H1 (cell line): ENCODE measurements around the gene CDKN1A. TPM values are rescaled to one million over a fixed set of nuclear protein-coding genes. Genes with fewer than 3 reads are reported as not detected.

ENCODE experiments used
- CTCF ChIA-PET: fragments of 300-600 bp; sonication (Branson Sonifier 250); formaldehyde crosslinking; loops from one replicate; lab custom pipeline; 2021; ENCODE audit not compliant: partially characterized antibody; lab: Charles Lee
- POLR2A ChIA-PET: fragments of 300-600 bp; sonication (Branson Sonifier 250); formaldehyde crosslinking; loops from one replicate; lab custom pipeline; 2021; ENCODE audit warnings: inconsistent platforms; ENCODE audit not compliant: partially characterized antibody; lab: Charles Lee
- DNase-seq, 2 experiments: peaks; one replicate each; pipeline versions ENCODE4 v3.0.0 to v3.0.0-alpha.2; 2010 to 2022; ENCODE audit warnings: low spot score in 2 of 2, low read depth in 1 of 2, mixed read lengths in 1 of 2
- FAIRE-seq: peaks from 2 replicates; lab custom pipeline; 2011; peaks lifted over from hg19 to GRCh38; lab: Jason Lieb, UNC
- H2AFZ ChIP-seq: 2 replicates; pipeline ENCODE4 v1.8.1; 2012; ENCODE audit warnings: low read length, inconsistent platforms
- H2AK5ac ChIP-seq: 2 replicates; pipeline ENCODE4 v1.6.1; 2013; ENCODE audit warnings: low read depth, low read length
- H2BK120ac ChIP-seq: replicated peaks from 2 replicates; pipeline ENCODE3; 2013; ENCODE audit warnings: low read depth, low read length, inconsistent platforms
- H2BK12ac ChIP-seq: 2 replicates; pipeline ENCODE4 v1.6.1; 2013; ENCODE audit warnings: low read depth, low read length
- H2BK15ac ChIP-seq: 2 replicates; pipeline ENCODE4 v1.6.1; 2013; ENCODE audit warnings: low read length
- H2BK20ac ChIP-seq: 2 replicates; pipeline ENCODE4 v1.6.1; 2013; ENCODE audit warnings: low read length
- H2BK5ac ChIP-seq: 2 replicates; pipeline ENCODE4 v1.6.1; 2013; ENCODE audit warnings: low read depth, low read length
- H3K14ac ChIP-seq: 2 replicates; pipeline ENCODE4 v1.6.1; 2013; ENCODE audit warnings: inconsistent platforms; ENCODE audit not compliant: insufficient read length
- H3K18ac ChIP-seq: 2 replicates; pipeline ENCODE4 v1.6.1; 2013; ENCODE audit warnings: low read length; ENCODE audit errors: extremely low read depth
- H3K23ac ChIP-seq: 2 replicates; pipeline ENCODE4 v1.6.1; 2013; ENCODE audit warnings: inconsistent platforms; ENCODE audit not compliant: insufficient read length
- H3K23me2 ChIP-seq: 2 replicates; pipeline ENCODE4 v1.6.1; 2013; ENCODE audit warnings: low read depth, low read length
- H3K27ac ChIP-seq: 2 replicates; pipeline ENCODE4 v1.6.1; 2011; ENCODE audit warnings: low read depth, low read length, inconsistent platforms
- H3K27me3 ChIP-seq, 4 experiments: replicated peaks in 1 of 4; 1 replicate in 1 of 4; 2 replicates in 3 of 4; pipeline versions ENCODE4 v1.6.1 to v1.8.1; 2011 to 2013; ENCODE audit warnings: low read length in 3 of 4, mild to moderate bottlenecking in 3 of 4, inconsistent platforms in 2 of 4, mixed read lengths in 2 of 4, moderate library complexity in 1 of 4; ENCODE audit not compliant: control insufficient read depth in 3 of 4, insufficient read depth in 3 of 4; ENCODE audit errors: extremely low read depth in 1 of 4
- H3K36me3 ChIP-seq, 4 experiments: 2 replicates each; pipeline versions ENCODE4 v1.6.1 to v1.8.1; 2011 to 2013; ENCODE audit warnings: mild to moderate bottlenecking in 4 of 4, low read length in 3 of 4, moderate library complexity in 2 of 4, control low read depth in 1 of 4, inconsistent platforms in 1 of 4; ENCODE audit not compliant: insufficient read depth in 4 of 4, control insufficient read depth in 2 of 4
- H3K4ac ChIP-seq: replicated peaks from 2 replicates; pipeline ENCODE3; 2013; ENCODE audit warnings: low read length, low read depth, mixed read lengths, inconsistent platforms; ENCODE audit not compliant: insufficient read length
- H3K4me1 ChIP-seq, 4 experiments: replicated peaks in 1 of 4; 1 replicate in 1 of 4; 2 replicates in 3 of 4; pipeline versions ENCODE4 v1.6.1 to v1.8.1; 2011 to 2013; ENCODE audit warnings: low read length in 3 of 4, inconsistent platforms in 2 of 4, mixed read lengths in 1 of 4; ENCODE audit not compliant: insufficient read depth in 4 of 4, control insufficient read depth in 3 of 4
- H3K4me2 ChIP-seq, 2 experiments: 2 replicates each; pipeline versions ENCODE4 v1.6.1 to v1.8.1; 2011 to 2013; ENCODE audit warnings: low read depth in 2 of 2, low read length in 2 of 2, control low read depth in 1 of 2, inconsistent platforms in 1 of 2, mild to moderate bottlenecking in 1 of 2; ENCODE audit not compliant: insufficient read depth in 1 of 2
- H3K4me3 ChIP-seq, 4 experiments: fragments of 200-600, 300-600 bp in 1 of 4; sonication (generic), shearing (Covaris generic), sonication (Bioruptor Twin) in 1 of 4; 2 replicates each; pipeline versions ENCODE4 v1.5.1 to v1.8.1; 2011 to 2016; ENCODE audit warnings: low read length in 4 of 4, low read depth in 3 of 4, control low read depth in 2 of 4, inconsistent platforms in 2 of 4, mild to moderate bottlenecking in 2 of 4, mixed read lengths in 1 of 4, moderate library complexity in 1 of 4; ENCODE audit not compliant: insufficient read depth in 2 of 4; ENCODE audit errors: extremely low read depth in 1 of 4
- H3K56ac ChIP-seq: replicated peaks from 2 replicates; pipeline ENCODE3; 2013; ENCODE audit warnings: low read depth, mild to moderate bottlenecking, mixed read lengths, low read length, inconsistent platforms; ENCODE audit not compliant: insufficient read length
- H3K79me1 ChIP-seq: 2 replicates; pipeline ENCODE4 v1.6.1; 2013; ENCODE audit warnings: low read depth, low read length, control low read depth
- H3K79me2 ChIP-seq, 2 experiments: 2 replicates each; pipeline versions ENCODE4 v1.6.1 to v1.8.1; 2012 to 2013; ENCODE audit warnings: low read length in 2 of 2, mild to moderate bottlenecking in 2 of 2, inconsistent platforms in 1 of 2; ENCODE audit not compliant: insufficient read depth in 2 of 2, control insufficient read depth in 1 of 2
- H3K9ac ChIP-seq, 4 experiments: replicated peaks in 1 of 4; 1 replicate in 1 of 4; 2 replicates in 3 of 4; pipeline versions ENCODE4 v1.6.1 to v1.8.1; 2011 to 2013; ENCODE audit warnings: low read depth in 3 of 4, low read length in 3 of 4, control low read depth in 2 of 4, mild to moderate bottlenecking in 2 of 4, moderate library complexity in 2 of 4, inconsistent platforms in 1 of 4; ENCODE audit errors: extremely low read depth in 1 of 4
- H3K9me3 ChIP-seq, 2 experiments: 2 replicates each; pipeline versions ENCODE4 v1.6.1 to v1.8.1; 2012 to 2013; ENCODE audit warnings: mild to moderate bottlenecking in 2 of 2, moderate library complexity in 2 of 2, control low read depth in 1 of 2, inconsistent platforms in 1 of 2, low read depth in 1 of 2, low read length in 1 of 2, mixed read lengths in 1 of 2; ENCODE audit not compliant: insufficient read depth in 2 of 2
- H4K20me1 ChIP-seq, 2 experiments: replicated peaks in 1 of 2; 2 replicates each; pipeline versions ENCODE3 to v1.8.1; 2011 to 2013; ENCODE audit warnings: inconsistent platforms in 2 of 2, low read length in 2 of 2, mild to moderate bottlenecking in 1 of 2; ENCODE audit not compliant: insufficient read depth in 2 of 2, control insufficient read depth in 1 of 2
- H4K5ac ChIP-seq: 2 replicates; pipeline ENCODE4 v1.6.1; 2013; ENCODE audit warnings: low read length, low read depth, mixed read lengths, inconsistent platforms; ENCODE audit not compliant: insufficient read length
- H4K8ac ChIP-seq: 2 replicates; pipeline ENCODE4 v1.8.0; 2013; ENCODE audit warnings: mild to moderate bottlenecking, moderate library complexity, low read length, inconsistent platforms; ENCODE audit not compliant: insufficient read depth; ENCODE audit errors: extremely low read depth
- H4K91ac ChIP-seq: replicated peaks from 2 replicates; pipeline ENCODE3; 2013; ENCODE audit warnings: low read length, mixed read lengths, inconsistent platforms; ENCODE audit not compliant: insufficient read length
- ATF3 ChIP-seq: IDR thresholded peaks from 2 replicates; pipeline ENCODE4 v1.6.1; 2011; ENCODE audit warnings: low read depth, mild to moderate bottlenecking, low read length; ENCODE audit not compliant: insufficient read depth
- BRCA1 ChIP-seq: IDR thresholded peaks from 2 replicates; pipeline ENCODE4 v1.6.1; 2012; ENCODE audit warnings: low read depth, low read length, improper control_type of control experiment
- CBX8 ChIP-seq: fragments of 300-800, 300-1000 bp; sonication (generic); IDR thresholded peaks from 2 replicates; pipeline ENCODE4 v1.7.1; 2016; ENCODE audit warnings: low read depth, low read length, borderline replicate concordance
- CHD1 ChIP-seq: IDR thresholded peaks from 2 replicates; pipeline ENCODE4 v1.6.1; 2012; ENCODE audit warnings: low read depth, low read length, improper control_type of control experiment
- CHD2 ChIP-seq: IDR thresholded peaks from 2 replicates; pipeline ENCODE4 v1.6.1; 2012; ENCODE audit warnings: low read length, improper control_type of control experiment
- GTF2F1 ChIP-seq: IDR thresholded peaks from 2 replicates; pipeline ENCODE4 v1.6.1; 2012; ENCODE audit warnings: low read depth, low read length, improper control_type of control experiment, borderline replicate concordance
- JUND ChIP-seq: IDR thresholded peaks from 2 replicates; pipeline ENCODE4 v1.6.1; 2011; ENCODE audit warnings: mild to moderate bottlenecking, improper control_type of control experiment, low read length
- MAFK ChIP-seq: IDR thresholded peaks from 2 replicates; pipeline ENCODE4 v1.6.1; 2012; ENCODE audit warnings: low read depth, mild to moderate bottlenecking, improper control_type of control experiment, low read length
- NRF1 ChIP-seq: IDR thresholded peaks from 2 replicates; pipeline ENCODE4 v1.6.1; 2011; ENCODE audit warnings: mild to moderate bottlenecking, low read depth, low read length, improper control_type of control experiment
- PHF8 ChIP-seq: fragments of 200-600 bp; sonication (generic); conservative IDR thresholded peaks from 2 replicates; pipeline ENCODE4 v1.7.1; 2012; ENCODE audit warnings: low read depth, mild to moderate bottlenecking, inconsistent platforms, low read length, moderate library complexity
- SAP30 ChIP-seq: fragments of 300-600 bp; sonication (generic); IDR thresholded peaks from 2 replicates; pipeline ENCODE4 v1.7.1; 2012; ENCODE audit warnings: low read length, moderate library complexity, mild to moderate bottlenecking, inconsistent platforms; ENCODE audit not compliant: insufficient read depth, insufficient replicate concordance
- SRF ChIP-seq: IDR thresholded peaks from 2 replicates; pipeline ENCODE4 v1.6.1; 2011; ENCODE audit warnings: mild to moderate bottlenecking, low read depth, low read length, moderate library complexity
- ZNF274 ChIP-seq: IDR thresholded peaks from 2 replicates; pipeline ENCODE4 v1.7.0; 2012; ENCODE audit warnings: low read length, borderline replicate concordance; ENCODE audit errors: extremely low read depth
- WGBS, 2 experiments: shearing (Covaris generic) in 1 of 2; methylation state at CpG; one replicate each; pipeline versions ENCODE4 v1.1.6 to v1.1.7; 2013 to 2015; ENCODE audit warnings: low lambda C conversion rate in 2 of 2, mixed read lengths in 2 of 2, inconsistent platforms in 1 of 2, low coverage in 1 of 2, missing lambda C conversion rate in 1 of 2; ENCODE audit not compliant: insufficient replicate concordance in 2 of 2, insufficient coverage in 1 of 2, insufficient read length in 1 of 2; ENCODE audit errors: extremely low coverage in 1 of 2, missing lambda C conversion rate in 1 of 2; 5-methylcytosine and 5-hydroxymethylcytosine counted together
- polyA plus RNA-seq, 7 experiments: library from polyadenylated mRNA; depleted of rRNA in 3 of 7; stranded (reverse) in 5 of 7; unstranded in 2 of 7; fragments of >200 nt in 5 of 7; fragments of 200-250 nt in 2 of 7; gene quantifications; 1 replicate in 5 of 7; 2 replicates in 1 of 7; 4 replicates in 1 of 7; pipeline versions ENCODE4 v1.2.1 to v1.2.3, GENCODE V29; 2011 to 2013; ENCODE audit warnings: missing spikeins in 2 of 7, mixed read lengths in 2 of 7
- total RNA-seq: library from RNA; stranded (reverse); fragmentation: NEBNext Ultra II Directional; extraction: Animal tissue kit (Norgen Biotek cat#: 25700); gene quantifications from 2 replicates; pipeline ENCODE4 v1.2.1, GENCODE V29; 2021
- TF ChIP-seq, protein P1 (sequence below): IDR thresholded peaks from 2 replicates; pipeline ENCODE4 v1.6.1; 2012; ENCODE audit warnings: inconsistent platforms

CDKN1A gene
- total and polyA plus RNA-seq, 2 of the 8 experiments (the other 6 are each of a cell fraction or from before 2014, with no cell fraction given): 15.2 to 36.0 TPM

DNA sequence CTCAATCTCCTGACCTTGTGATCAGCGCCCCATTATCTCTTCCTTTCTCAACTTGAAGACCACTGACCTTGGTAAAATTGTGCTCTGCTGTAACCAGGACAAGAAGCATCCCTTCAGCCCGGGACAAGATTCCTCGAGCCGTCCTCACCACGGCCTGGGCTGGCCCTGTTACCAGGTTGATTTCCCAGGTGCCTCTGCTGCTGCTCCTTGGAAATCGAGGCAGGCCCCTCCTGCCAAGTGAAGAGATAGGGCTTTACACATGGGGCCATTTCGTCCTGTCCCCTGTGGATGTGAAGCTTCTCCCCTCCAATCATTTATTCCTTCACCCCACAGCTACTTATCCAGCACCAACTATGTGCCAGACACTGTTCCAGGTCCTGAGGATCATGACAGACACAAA, 40.6 kb downstream of the CDKN1A start:
- H2BK120ac ChIP-seq: no peak overlapping the region
- peaks cover 0 to 9% (median 6%) of the 10 kb centered on the region in 4 experiments; a peak in 5 of 7 replicates for H3K4me1 ChIP-seq
- H4K20me1 ChIP-seq: no peaks in the 10 kb centered on the region
- H3K9ac ChIP-seq: no peak overlapping the region
- H3K23me2 ChIP-seq: no peaks in the 10 kb centered on the region
- no peak overlapping the region for H2AK5ac ChIP-seq
- DNase-seq: no peak
- ChIA-PET CTCF (interaction anchor here (0.7 to 5.5 kb wide), 11 partner anchors 10 to 104 kb away, joined by 3 to 21 read pairs (median 4); no protein-coding TSS in a partner anchor), POLR2A (no interaction called here)
- H3K79me2 ChIP-seq: no peaks in the 10 kb centered on the region
- WGBS, 2 experiments: 92% methylated on average over 7 of the region's 7 CpGs; no CpG with 5 or more reads in 1 of the 2 experiments
- no peak overlapping the region for H3K27ac ChIP-seq
- H4K5ac ChIP-seq: no peak overlapping the region
- no peak overlapping the region for H3K4ac ChIP-seq
- no peak overlapping the region for H2BK12ac ChIP-seq
- H4K91ac ChIP-seq: no peak overlapping the region
- H3K56ac ChIP-seq: no peak overlapping the region
- H3K14ac ChIP-seq: no peak overlapping the region
- H3K18ac ChIP-seq: no peak overlapping the region
- no peaks in the 10 kb centered on the region; the same call in 1 of the 2 replicates for H3K79me1 ChIP-seq
- H3K9me3 ChIP-seq: no peaks in the 10 kb centered on the region
- H2BK5ac ChIP-seq: no peak overlapping the region
- no peak overlapping the region for H2BK15ac ChIP-seq
- no peaks in the 10 kb centered on the region for H3K36me3 ChIP-seq
- no peak overlapping the region for H2AFZ ChIP-seq
- no peak overlapping the region for H2BK20ac ChIP-seq
- H3K4me3 ChIP-seq: no peak overlapping the region
- H4K8ac ChIP-seq: no peak overlapping the region
- no peaks in the 10 kb centered on the region for H3K27me3 ChIP-seq
- H3K4me2 ChIP-seq: no peak overlapping the region
- no peak overlapping the region for H3K23ac ChIP-seq
- no peak for FAIRE-seq
- TF ChIP-seq ATF3 (no peak), NRF1 (no peak), JUND (no peak), CHD2 (no peak), MAFK (no peak), SAP30 (no peak), CBX8 (no peak), ZNF274 (no peak), CHD1 (no peak), BRCA1 (no peak), PHF8 (no peak), GTF2F1 (no peak), SRF (no peak)
- TF ChIP-seq, protein P1, sequence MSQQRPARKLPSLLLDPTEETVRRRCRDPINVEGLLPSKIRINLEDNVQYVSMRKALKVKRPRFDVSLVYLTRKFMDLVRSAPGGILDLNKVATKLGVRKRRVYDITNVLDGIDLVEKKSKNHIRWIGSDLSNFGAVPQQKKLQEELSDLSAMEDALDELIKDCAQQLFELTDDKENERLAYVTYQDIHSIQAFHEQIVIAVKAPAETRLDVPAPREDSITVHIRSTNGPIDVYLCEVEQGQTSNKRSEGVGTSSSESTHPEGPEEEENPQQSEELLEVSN: no peak
